GM10847 (cell line): ENCODE data around the gene IGF2.

Experiments
- POLR2A ChIP-seq: IDR thresholded peaks from 2 replicates; pipeline ENCODE4 v1.6.1; 2011; ENCODE audit not compliant: insufficient read length; ENCODE audit errors: extremely low read depth

Gene IGF2

DNA sequence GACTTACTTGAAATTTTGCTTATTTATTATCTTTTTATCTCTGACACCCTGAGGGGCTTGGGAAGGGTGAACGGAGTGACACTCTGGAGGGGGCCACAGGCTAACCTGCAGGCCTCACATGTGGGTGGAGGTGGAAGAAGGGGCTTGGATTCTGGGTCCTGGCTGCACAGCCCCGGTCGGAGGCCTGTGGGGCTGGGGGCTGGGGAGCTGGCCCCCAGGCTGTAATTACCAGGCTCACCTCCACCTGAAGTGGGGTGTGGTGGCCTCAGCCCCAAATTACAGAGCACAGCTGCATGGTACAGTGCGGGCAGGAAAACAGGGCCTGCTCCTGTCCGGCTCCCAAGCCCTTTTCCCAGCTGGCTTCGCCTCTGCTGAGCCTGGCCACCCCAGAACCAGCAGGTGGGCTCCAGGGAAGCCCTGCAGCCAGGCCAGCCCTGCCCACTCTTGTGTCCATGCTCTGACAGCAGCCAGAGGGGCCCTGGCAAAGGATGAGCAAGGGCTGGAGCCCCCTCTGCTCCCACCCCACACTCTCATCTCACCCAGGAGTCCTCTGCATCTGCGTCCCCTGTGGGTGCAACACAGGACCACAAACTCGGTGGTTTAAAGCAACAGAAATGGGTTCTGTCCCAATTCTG lies 48.0 kb downstream of the IGF2 start:
- TF ChIP-seq POLR2A, result no peak

DNA sequence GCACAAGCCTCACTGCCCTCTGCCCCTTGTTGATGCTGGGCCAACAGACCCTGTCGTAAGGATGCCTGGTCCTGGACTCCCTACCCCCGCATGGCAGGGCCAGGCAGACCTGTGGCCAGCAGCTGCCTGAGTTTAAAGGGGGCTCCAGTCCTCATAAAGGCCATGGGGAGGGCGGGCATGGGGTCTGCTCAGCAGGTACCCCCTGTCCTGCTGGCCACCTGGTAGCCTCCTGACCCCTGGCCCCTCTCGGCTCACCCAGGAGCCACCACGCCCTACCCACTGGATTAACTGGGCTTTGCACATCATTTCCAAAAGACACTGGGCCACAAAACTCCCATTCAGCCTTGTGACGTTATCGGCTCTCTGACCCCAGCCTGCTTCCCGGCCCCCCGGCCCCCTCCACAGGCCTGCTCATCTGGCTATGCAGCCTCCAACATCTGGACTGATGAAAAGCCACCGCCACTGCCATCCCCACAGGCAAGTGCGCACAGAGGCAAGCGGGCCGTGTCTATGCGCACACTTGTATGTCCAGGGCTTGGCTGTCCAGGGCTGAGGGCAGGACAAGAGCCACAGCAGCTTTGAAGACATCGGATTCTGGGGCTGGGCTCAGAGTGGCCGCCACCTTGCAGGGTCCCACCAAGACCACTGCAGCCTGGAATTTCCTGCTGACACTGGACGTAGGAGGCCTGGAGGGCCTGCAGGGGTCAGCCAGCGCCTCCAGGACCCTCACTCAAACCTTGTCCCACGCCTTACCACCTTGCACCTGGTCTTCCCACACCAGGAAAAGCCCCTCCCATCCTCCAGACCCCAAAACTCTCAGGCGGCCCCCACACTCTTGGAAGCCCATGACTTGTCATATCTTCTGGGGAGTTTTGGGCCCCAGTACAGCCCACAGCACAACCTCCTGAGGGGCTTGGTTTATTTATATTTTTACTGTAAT lies 48.7 kb downstream of the IGF2 start:
- no peak for TF ChIP-seq POLR2A

DNA sequence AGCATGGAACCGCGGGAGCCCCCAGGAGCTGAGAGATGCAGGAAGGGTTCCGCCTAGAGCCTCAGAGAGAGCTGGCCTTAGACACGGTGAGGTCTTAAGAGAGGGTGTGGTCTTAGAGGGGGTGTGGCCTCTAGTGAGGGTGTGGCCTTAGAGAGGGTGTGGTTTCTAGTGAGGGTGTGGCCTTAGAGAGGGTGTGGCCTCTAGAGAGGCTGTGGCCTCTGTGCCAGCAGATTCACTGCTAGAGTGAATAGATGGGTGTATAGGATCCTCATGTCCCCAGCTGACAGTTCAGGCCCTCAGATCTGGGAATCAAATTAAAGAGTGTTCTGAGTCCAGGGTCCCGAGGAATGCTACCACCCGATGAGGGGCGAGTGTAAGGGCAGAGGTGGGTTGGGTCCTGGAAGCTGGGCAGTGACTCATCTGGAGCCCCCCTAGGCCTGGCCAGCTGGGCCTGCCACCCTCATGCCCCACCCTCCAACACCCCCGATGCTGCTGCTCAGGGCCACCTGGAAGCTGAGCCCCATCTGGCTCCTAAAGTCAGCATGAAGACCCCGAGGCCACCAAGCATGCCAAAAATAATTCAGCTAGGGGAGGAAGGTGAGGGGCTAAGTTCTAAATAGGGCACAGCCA lies 49.5 kb downstream of the IGF2 start:
- TF ChIP-seq POLR2A, result no peak

DNA sequence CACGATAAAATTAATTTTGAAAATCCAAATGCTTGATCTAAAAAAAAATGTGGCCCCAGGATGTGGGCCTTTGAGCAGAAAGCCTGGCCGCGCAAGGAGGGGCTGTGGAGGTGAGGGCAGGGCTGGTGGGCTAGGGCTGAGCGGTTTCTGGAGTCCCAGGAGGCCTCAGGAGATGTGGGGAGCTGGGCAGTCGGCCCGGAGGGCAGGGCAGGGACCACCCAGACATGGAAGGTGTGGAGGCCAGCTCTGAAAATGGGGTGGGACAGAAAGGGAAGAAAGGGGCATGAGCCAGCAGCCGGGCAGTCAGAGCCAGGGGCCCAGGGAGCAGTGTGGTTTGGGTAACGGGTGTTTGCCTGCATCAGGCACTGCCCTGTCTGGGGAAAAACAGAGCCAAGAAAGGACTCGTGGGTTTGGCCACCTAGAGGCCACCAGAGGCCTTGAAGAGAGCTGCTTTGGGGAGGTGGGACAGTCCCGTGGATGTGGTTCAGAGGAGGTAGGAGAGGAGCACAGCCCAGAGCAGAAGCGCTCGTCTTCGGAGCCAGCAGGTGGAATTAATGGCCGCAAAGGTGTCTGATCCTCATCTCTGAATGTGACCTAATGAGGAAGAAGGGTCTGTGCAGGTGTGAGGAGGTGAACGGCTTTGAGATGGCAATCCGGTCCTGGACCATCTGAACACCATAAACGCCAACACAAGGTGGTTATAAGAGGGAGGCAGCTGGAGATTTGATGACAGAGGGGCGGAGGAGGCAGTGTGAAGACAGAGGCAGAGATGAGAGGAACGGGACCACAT lies 50.2 kb downstream of the IGF2 start:
- no peak for TF ChIP-seq POLR2A

DNA sequence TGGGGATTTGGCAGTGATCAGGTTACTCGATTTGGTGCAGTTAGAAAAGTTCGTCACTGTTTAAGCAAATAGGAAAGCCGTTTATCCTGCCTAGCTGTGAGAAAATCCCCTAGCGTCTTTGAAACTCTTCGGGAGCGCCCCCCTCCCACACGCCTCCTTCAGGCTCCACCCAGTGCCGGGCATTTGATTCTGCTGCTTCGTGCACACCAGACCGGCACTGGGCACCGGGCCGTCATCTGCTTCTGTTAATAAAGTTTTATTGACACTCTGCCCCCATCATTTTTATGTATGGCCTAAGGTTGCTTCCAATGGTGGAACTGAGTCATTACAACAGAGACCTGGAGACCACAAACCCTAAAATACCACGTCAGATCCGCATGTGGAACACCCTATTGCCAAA lies 50.9 kb downstream of the IGF2 start:
- TF ChIP-seq POLR2A, result no peak

DNA sequence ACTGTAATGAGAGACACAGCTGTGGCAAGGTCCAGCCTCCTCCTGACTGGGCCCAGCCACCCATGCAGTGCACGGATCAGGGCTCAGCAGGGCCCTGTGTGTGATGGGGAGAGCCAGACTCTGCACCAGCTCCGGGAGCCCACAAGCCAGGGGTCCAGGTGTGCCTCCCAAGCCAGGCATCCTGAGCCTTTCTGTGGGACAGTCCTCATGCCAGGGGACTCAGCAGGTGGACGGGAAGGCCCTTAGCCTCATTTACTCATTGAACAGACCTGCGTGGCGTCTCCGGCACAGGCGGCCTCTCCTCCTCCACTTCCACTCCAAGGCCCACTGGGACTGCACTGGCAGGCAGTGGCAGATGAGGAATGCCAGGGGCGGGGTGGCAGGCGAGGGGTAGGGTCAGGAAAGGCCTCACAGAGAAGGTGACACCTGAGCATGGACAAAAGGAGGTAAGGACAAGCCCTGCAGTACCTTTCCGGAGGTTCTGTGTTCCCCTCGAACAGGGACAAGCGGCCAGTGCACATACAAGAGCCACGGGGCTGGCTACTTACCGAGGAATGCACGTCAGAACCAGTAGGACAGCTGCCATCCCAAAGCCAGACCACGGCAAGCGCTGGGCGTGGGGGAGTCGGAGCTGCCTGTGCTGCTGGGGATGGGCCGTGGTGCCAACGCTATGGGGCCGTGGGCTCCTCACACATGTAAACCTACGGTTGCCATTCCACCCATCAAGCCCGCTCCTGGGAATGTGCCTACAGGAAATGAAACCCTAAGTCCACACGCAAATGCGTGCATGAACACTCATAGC lies 52.7 kb downstream of the IGF2 start:
- TF ChIP-seq POLR2A, result no peak

DNA sequence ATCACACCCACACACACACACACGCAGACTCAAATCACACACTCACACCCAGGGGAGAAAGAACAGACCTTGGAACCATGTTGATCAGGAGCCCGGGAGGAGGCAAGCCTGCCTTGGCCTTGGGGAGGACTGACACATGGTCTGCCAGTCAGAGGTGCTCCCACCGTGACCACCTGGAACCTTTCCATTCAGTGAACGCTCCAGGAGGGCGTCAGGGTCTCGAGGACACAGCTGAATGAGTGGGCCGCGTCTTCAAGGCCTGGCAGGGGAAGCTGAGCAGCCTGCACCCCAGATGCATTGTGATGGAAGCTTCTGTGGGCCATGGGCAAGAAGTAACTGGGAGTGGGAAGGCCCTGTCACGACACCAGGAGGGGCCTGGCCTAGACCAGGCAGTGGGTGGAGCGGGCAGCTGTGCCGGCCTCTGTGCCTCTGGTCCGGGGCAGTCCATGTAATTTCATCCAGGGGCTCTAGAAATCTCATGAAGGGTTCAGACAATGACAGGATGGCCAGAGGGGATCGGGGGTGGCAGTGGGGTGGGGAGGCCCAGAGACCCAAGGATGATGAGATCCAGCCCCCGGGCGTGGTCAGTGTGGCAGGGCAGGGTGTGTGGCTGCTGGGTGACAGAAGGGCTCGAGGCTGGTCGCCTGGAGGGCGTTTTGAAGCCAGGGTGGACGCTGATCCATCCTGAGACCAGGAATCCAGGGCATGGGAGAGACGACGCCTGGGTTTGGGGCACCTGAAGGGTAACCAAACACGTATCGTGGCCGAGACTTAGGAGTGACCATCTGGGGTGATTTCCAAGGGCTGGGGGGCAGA lies 53.7 kb downstream of the IGF2 start:
- TF ChIP-seq POLR2A, result no peak

DNA sequence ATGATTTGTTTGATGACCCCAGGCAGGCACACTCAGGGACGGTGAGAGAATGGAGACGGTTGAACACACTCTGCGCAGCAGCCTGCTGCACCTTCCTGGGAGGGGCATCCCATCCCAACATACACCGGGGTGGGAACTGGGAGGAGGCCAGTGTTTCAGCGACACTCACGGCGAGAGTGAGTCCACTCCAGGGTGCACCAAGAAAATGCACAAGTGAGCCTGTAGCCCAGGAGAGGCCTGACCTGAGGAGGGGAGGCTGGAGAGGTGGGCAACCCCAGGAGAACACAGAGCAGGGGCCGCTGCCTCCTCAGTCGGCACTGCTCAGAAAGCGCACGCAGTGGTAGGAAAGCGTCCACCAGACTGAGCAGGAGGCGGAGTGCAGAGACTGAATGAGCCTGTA lies 54.5 kb downstream of the IGF2 start:
- no peak for TF ChIP-seq POLR2A
